Activated naive CD8-positive, alpha-beta T cell treated with anti-CD3 and anti-CD28 coated beads, Interleukin-2, amount 50 U/mL, for 16 hours (primary cell): ENCODE results near the gene DPF3.

ENCODE experiments used
- DNase-seq: peaks from one replicate; pipeline ENCODE4 v3.0.0-alpha.2; 2020; ENCODE audit warnings: low read depth, low spot score

DPF3 gene

DNA sequence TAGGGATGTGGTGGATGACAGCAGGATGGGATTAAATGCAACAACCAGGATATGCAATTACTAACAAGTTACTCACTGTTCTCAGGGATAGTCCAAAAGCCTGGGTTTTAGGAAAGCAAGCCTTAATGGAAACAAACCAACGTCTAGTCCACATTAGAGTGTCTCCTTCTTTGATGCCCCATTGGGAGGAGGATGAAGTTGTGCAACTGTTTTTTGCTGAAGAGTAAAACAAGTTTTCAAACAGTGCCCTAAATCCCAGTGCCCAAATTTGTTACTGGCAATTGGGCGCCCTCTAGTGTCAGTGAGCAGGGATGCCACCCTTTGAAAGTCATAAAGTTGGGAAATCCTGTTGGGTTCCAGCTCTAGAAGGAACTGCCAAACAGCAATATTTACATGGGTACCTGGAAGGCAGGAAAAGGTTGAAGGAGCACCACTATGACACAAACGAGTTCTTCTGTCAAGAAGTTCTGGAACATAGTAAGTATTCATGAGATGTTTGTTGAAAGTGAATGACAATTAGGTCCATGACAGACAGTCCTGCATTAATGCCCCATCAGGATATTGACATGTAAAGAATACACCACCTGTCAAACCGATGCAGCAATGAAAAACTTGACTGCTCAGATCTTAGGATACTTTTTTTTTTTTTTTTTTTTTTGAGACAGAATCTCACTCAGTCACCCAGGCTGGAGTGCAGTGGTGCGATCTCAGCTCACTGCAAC lies 11.1 kb upstream of the DPF3 start:
- DNase-seq = peak; percentile 32

DNA sequence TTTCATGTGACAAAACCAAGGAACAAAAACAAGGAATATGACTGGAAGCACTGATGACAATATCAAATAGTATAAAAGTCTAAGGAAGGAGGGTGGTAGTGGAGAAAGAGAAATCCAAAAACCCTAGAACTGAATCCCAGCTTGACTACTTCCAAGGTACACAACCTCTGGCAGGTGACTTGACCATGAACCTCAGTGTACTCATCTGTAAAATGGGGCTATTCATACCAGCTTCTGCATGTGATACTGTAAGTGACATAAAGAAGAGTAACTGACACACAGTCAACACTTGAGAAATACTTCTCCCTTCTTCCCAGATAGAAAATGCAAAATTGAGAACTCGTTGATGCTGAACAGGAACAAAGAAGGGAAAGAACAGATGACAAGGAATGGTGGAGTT lies 10.3 kb upstream of the DPF3 start:
- no peak for DNase-seq

DNA sequence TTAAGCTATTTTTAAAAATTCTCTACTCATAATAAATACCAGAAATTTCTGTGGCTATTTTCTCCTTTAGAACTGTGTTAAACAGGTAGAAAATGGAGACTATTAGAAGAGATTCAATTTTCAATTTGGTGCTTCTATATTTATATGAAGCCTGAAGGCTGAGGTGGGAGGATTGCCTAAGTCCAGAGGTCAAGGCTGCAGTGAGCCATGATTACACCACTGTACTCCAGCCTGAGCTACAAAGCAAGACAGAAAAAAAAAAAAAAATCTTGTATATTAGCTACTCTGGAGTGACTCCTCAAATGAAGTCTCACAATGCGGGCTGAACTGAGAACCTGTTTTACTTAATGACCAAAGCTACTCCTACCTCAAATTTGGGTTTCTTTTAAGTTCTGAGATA lies 9.8 kb upstream of the DPF3 start:
- no peak for DNase-seq

DNA sequence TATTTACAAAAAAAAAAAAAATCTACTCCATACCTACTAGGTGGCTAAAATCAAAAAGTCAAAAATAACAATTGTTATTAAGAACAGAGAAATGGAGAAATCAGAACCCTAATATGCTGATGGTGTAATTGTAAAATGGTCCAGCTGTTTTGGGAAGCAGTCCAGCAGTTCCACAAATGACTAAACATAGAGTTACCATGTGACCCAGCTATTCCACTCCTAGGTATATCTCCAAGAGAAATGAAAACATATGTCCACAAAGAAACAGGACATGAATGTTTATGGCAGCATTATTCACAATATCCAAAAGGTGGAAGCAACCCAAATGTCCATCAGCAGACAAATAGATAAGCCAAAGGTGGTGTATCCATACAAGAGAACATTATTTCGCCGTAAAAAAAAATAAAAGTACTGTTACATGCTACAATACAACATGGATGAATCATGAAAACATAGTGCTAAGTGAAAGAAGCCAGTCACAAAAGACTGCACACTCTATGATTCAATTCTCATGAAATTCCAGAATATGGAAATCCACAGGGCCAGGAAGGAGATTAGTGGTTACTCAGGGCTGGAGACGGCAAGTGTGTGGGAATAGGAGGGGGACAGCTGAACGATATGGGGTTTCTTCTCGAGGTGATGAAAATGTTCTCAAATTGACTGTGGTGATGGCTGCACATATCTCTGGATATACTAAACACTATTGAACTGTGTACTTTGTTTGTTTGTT lies 9.1 kb upstream of the DPF3 start:
- no peak for DNase-seq

DNA sequence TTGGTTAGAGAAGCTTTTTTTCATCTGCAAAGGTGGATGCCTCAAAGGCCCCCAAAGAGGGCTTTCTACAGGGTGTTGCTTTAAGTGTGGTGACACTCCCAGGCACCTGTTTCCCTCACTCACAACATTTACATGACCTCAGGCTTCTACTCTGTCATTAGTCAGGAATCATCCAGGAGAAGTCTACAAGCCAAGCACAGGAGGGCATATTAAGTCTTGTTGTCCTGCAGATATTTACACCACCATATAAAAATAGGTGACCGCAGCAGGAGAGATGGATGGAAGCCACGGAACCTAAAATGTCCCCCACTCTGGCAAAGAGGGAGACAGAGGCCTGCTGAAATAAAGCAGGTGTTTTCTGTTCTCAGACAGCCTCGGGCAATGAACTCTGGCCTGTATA lies 7.5 kb upstream of the DPF3 start:
- DNase-seq = no peak

DNA sequence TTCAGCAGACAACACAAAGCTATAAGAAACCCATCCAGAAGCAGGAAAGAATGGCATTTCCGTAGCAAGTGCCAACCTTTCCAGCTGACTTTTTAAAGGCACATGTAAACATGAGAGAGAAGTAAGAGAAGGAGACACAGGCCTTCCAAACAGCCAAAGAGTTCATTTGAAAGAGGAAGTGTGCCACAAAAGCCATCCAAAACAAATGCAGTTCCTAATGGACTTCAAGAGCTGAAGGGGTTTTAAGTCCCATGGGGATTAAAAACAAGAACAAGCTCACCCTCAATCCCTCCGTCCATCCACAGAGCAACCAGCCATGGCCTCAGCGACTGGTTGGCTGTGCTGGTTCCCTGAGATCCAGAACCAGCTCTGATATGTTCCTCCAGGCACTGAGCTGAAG lies 4.5 kb upstream of the DPF3 start:
- DNase-seq = no peak

DNA sequence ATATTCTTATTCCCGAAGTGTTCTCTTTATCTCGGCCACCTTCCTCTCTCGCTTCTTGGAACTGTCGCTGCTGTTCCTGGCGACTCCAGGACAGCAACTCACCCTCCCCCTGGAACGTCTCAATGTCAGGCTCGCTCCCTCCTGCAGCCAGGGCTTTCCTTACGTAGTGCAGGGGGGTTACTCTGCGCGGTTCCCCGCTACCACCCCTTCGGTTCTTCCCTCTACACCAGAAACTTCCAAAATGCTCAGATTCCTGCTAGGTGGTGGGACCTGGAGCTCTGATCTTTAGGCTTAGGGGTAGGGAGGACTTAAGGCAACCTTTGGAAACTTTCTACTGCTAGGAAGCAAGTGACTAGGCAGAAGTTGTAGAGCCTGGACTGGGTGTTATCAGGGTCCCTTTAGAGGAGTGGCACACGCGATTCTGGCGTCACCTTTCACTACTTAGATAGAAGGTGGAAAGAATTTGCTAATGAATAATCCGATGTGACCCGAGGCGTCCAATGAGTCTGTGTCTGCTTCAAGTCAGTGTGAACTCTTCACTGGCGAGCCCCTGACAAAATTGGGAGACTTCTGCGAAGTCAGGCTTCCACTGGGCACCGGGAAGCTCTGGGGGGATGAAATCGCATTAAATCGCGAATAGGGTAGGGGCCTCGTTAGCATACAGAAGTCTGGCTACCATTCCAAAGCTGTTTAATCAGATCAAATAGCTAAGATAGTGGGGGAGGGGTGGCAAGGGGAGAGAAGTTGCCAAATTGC lies 900 bp upstream of the DPF3 start:
- DNase-seq = no peak

DNA sequence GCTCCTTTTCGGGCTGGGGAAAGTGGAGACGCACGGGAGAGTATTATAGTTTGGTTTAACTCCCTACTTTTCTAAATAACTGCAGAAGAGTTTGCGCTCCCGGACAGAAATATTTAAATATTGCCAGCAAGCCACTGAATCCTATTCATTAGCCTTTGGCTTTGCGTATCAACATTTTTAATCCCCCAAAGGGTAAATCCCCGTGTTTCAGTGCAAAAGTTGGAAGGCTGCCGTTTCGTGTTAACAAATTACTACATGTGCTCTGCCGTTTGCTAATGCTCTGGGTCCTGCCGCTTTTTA lies 372 bp upstream of the DPF3 start:
- DNase-seq = no peak

DNA sequence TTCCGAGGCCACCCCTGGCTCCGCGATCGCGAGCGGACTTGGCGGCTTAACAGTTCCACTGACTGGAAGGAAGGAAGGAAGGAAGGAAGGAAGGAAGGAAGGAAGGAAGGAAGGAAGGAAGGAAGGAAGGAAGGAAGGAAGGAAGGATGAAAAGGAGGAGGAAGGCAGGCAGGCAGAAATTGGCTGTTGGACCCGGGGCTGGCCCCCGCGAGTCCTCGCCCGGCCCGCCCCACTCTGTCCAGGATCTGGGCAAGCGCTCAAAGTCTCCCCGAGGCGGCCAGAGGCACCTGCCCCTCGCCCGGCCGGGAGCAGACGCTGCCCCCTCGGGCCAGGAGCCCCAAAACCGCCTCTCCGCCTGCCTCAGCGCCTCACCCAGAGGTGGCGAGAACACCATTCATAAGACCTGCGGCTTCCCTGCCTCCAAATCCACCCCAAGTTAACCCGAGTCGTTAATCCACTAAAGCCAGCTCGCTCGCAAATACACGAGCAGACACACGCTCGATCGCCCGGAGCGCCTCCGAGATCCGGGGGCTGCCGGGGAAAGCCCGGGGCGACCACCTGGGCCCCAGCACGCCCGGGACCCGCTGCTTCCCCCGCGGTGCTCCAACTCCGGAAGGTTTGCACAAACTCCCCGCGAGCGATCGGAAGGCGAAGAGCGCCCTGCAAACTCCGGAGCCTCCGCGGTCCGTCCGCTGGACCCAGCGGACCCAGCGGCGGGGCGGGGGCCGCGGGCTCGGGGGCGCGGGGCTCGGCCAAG lies 844 bp downstream of the DPF3 start:
- DNase-seq = peak; percentile 5

DNA sequence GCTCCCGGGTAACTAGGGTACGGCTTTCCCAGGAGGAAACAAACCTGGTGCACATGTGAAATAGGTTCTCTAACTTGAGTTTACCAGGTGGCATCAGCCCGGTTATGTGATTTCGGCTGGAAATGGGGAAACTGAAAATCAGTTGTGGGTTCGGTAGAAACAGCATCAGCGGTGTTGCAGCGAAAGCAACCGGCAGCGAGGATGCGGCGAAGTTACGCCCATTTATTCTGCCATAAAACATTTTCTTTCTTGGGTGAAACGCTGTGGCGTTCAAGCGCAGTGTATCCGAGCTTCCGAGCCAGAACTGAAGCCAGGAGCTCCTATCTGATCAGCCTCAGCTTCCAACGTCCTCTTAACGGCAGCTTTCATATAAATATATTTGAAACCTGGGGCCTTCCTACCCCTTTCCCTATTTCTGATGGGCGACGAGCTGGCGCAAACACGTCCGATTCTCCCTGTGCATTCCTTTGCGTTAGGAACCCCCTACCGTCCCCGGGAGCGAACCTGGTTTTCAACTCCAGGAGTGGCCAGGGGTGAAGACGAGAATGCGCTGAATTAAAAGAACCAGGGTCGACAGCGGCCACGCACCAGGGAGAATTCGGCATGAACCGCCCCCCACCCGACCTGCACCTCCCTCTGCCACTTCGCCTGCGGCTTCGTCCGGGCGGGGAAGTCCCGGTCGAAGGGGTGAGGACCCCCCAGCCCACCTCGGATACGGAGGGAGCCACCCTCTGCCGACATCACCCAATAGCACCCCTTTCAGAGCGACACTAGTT lies 1.6 kb downstream of the DPF3 start:
- no peak for DNase-seq

DNA sequence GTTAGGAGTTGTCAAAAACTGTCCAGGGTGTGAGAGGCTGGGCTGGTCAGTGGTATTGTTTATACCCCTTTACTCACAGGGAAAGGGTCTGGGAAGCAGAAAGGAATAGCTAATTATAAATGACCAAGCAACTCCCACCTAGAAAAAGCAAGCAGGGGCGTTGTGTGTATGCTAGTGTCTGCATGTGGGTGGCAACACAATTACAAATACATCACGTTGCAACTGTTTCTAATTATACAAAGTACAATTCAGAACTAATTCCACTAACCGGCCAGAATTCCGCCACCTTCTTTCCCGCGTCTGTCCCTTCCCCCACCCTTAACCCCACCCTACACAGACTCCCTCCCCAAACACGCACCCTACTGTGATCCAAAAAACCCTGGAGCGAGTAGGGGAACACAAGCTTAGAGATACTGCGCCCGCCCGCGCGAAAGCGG lies 2.2 kb downstream of the DPF3 start:
- DNase-seq = no peak

DNA sequence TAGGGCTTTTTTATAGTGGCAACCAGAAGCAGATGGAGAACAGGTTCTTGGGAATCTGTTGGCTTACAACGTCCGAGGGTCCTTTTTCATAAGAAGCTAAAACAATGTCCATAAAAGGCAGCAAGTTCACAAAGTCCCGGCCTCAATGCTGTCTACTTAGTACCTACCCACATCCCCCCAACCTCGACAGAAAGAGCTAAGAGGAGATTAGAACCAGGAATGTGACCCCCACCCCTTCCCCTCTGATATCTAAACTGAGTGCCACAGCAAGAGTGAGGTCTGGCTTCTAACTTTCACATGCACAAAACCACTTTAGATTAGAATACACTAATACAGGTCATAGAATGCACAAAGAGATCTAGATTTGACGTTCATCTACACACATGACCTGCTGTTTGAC lies 4.5 kb downstream of the DPF3 start:
- no peak for DNase-seq

DNA sequence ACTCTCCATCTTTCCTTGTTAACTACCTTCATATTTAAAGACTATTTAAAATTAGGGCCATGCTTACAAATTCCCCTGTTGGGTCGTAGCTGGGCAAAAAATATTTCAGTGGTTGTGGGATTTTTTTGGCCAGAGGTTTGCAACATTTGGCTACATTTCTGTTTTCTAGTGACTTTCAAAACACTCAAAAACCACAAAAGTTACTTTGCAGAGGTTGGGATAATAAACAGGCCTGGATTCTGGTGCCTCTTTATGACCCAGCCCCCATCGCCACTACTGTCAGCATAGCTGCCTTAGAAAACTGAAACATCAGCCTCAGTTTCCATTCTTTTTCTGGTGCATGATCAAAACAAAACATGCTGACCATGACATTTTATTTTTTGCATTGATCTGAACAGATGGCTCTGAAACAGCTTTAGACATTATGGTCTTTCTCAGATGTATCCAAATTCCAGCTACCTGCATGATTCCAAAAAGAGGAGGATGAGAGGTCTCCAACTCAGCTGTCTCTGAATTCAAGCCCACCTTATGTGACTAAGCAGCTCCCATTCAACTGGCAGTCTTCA lies 5.2 kb downstream of the DPF3 start:
- no peak for DNase-seq

DNA sequence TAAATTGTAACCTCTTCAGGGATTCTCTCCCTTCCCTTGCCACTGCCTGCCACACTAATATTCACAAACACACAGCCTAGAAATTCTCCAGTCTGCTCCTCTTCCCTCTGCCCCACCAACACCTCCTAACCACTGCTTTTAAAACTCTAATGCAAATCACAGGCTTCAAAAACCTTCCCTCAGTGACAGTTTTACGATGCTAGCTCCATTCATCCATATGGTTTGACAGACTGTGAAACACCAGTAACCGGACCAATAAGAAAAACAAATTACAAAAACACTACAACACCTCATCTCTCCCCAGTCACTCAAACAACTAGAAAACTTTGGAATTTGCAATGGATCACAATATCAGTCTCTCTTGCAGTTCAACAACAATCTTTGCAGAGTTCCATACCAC lies 5.7 kb downstream of the DPF3 start:
- no peak for DNase-seq

DNA sequence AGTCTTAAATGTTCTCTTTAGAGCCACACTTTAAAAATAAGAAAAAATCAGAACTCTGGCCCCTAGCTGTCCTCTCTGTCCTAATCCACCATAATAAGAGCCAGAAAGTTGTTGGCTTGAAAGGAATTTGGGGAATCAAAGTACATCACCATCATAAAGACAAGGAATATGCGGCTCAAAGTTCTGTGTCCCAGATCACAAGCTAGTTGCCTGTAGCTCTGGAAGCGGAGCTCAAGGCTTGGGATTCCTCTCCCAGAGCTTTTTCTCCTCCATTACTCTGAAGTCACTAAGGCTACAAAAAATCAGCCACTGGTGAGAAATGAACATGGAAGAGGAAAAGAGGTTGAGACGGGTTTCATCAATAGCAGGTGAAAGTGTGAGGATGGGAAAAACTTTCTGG lies 6.4 kb downstream of the DPF3 start:
- DNase-seq = no peak

DNA sequence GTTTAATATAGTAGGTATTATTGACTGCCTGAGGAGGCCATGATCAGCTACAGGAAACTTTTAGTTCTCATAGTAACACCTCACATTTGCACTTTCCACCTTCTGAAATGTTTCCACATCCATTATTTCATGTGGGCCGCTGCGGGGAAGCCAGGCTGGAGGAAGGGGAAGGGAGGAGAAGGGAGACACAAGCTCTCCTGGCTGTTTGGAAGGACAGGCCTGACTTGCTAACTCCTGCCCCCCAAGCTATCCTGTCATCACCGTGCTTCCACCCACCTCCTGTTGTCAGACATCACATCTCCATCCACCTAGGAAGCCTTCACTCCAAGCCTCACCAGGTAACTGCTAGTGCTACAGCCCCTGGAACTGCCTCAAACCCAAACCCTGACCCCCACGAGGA lies 9.5 kb downstream of the DPF3 start:
- DNase-seq = no peak

DNA sequence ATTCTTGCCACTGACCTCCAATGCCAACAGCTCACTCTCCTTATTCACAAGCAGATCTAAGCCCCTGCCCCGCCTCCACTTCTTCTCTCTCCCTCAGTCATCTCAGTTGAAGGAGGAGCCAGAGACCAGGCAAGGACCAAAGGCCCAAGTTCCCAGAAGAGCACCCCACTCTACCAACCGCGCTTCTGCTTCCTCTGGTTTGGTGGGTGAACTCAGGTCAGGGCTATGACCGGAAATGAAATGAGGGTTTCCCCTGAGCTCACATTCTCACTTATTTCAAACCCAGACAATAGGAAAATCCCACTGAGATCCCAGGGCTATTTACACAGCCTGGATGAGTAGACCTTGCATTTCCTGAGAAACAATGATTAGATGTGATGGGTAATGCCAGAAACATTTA lies 9.9 kb downstream of the DPF3 start:
- DNase-seq = no peak

DNA sequence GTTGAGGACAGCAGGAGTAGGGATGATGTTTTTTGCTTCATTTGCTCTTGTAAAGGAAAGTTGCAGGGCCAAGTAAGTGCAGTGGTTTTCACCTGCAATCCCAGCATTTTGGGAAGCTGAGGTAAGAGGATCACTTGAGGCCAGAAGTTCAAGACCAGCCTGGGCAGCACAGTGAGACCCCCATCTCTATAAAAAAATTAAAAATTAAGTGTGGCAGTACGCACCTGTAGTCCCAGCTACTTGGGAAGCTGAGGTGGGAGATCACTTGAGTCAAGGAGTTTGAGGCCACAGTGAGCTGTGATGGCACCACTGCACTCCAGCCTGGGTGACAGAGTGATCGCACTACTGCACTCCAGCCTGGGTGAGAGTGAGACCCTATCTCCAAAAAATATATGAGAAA lies 10.8 kb downstream of the DPF3 start:
- DNase-seq = no peak

DNA sequence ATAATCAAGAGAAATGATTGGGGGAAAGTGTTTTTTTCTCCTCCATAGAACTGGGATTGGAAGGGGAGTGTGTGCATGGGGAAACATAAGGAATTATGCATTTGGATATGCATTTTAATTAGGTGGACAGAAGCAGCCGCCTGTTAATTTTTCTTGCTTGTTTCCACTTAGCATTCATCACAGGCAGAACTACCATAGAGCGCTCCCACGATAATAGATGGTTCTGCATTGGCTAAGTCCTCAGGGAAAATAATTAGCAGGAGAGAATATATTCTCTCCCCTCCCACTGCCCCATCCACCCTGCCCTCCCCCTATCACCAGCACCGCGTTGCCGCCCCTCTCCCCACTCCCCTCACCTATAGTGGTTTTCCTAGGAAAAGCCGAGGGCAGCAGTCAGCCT lies 11.4 kb downstream of the DPF3 start:
- no peak for DNase-seq

DNA sequence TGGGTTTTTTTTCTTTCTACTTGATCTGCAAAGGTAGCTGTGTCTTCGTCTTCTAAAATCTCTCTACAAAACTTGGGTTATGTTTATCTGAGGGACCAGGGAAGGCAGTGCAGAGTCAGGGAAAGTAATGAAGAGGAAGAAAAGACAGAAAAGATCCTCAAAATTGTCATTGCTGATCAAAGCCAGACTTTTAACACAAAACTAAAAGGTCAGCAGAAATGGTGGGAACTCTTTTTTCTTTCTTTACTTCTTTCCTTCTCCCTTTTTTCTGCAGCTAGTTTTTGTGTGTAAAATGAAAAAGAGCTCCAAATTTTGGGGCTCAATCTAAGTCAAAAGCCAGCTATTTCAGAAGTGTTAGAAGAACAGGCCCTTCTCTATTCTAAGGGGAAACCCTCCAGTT lies 11.9 kb downstream of the DPF3 start:
- DNase-seq = no peak

DNA sequence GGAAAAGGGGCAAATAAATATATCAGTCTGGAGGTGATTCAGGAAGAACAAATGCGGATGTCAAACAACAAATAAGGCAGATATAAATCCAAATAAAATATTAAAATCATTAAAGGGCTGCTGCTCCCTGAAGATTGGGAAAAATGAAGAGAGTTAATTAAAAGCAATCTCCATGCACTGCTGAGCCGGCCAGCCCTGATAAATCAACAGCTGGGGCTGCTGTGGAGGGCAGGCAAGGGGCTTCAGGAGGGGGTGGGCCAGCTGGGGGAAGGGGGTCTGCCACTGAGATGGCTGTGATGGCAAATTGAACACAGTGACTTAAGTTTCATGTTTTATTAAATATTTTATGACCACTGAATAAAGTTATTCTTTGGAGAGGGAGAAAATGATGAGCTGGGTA lies 12.4 kb downstream of the DPF3 start:
- no peak for DNase-seq
